ENCODE results near the gene DIMT1.

Gene DIMT1

GRCh38 chr5:62403411-62404250 is at the start of gene DIMT1:
DIMT1 (minus strand) TSS chr5:62403905; CDS start chr5:62403772, 133 bp downstream.
- DNase-seq = peak; percentile 92 to 99 (median 97)
- intact Hi-C loops (cut with DNase I) = loop anchor here (1.0 to 5.0 kb wide), 2 partner anchors 9 to 96 kb away; partner anchors contain the start of genes IPO11 and KIF2A

GRCh38 chr5:62450259-62450658 is 46.6 kb upstream of the DIMT1 start:
- no peak for DNase-seq
- intact Hi-C loops (cut with DNase I) = loop anchor here (5.0 kb wide), 1 partner anchor 332 kb away; no protein-coding TSS in a partner anchor

- intact Hi-C loops (cut with DNase I) = no loop called here
- DNase-seq = no peak
These were observed 44.8 kb upstream of the DIMT1 start for GRCh38 chr5:62448528-62448927.

- intact Hi-C loops (cut with DNase I) = no loop called here
- no peak for DNase-seq
These were observed 28.9 kb upstream of the DIMT1 start for GRCh38 chr5:62432621-62433064.

- no peak for DNase-seq
- intact Hi-C loops (cut with DNase I) = no loop called here
These were observed 28.3 kb upstream of the DIMT1 start for GRCh38 chr5:62431735-62432620.

- intact Hi-C loops (cut with DNase I) = no loop called here
- DNase-seq = no peak
These were observed 21.1 kb upstream of the DIMT1 start for GRCh38 chr5:62424763-62425162.

GRCh38 chr5:62421414-62421813 is 17.7 kb upstream of the DIMT1 start:
- intact Hi-C loops (cut with DNase I) = no loop called here
- no peak for DNase-seq

GRCh38 chr5:62419609-62420008 is 15.9 kb upstream of the DIMT1 start:
- no peak for DNase-seq
- intact Hi-C loops (cut with DNase I) = no loop called here

GRCh38 chr5:62418462-62419076 is 14.9 kb upstream of the DIMT1 start:
- DNase-seq = no peak
- intact Hi-C loops (cut with DNase I) = no loop called here

- intact Hi-C loops (cut with DNase I) = no loop called here
- no peak for DNase-seq
These were observed 10.0 kb upstream of the DIMT1 start for GRCh38 chr5:62413711-62414110.

GRCh38 chr5:62412549-62413329 is 9.0 kb upstream of the DIMT1 start, which contains the start of gene IPO11:
IPO11 (plus strand) TSS chr5:62412763; CDS start chr5:62437280, 24,517 bp downstream.
- peak; percentile 91 to 99 (median 98) for DNase-seq
- intact Hi-C loops (cut with DNase I) = loop anchor here (1.0 kb wide), 1 partner anchor 8 kb away; no protein-coding TSS in a partner anchor

GRCh38 chr5:62395210-62395950 is 8.3 kb downstream of the DIMT1 start:
- intact Hi-C loops (cut with DNase I) = no loop called here
- no peak for DNase-seq

GRCh38 chr5:62386824-62387223 is 16.9 kb downstream of the DIMT1 start:
- intact Hi-C loops (cut with DNase I) = no loop called here
- no peak for DNase-seq

- DNase-seq = no peak
- intact Hi-C loops (cut with DNase I) = no loop called here
These were observed 17.8 kb downstream of the DIMT1 start for GRCh38 chr5:62385816-62386400.

- DNase-seq = no peak
- intact Hi-C loops (cut with DNase I) = no loop called here
These were observed 18.6 kb downstream of the DIMT1 start for GRCh38 chr5:62385131-62385530.

- DNase-seq = no peak
- intact Hi-C loops (cut with DNase I) = no loop called here
These were observed 27.6 kb downstream of the DIMT1 start for GRCh38 chr5:62376064-62376463.

GRCh38 chr5:62375627-62376026 is 28.1 kb downstream of the DIMT1 start:
- intact Hi-C loops (cut with DNase I) = no loop called here
- no peak for DNase-seq
